Hepatocyte (in vitro differentiated cells): ENCODE measurements around the gene PMS1. TPM values are rescaled to one million over a fixed set of nuclear protein-coding genes. Genes with fewer than 3 reads are reported as not detected.

Experiments
- DNase-seq: peaks from one replicate; pipeline ENCODE4 v3.0.0-alpha.2; 2016; ENCODE audit warnings: low spot score
- H2AFZ ChIP-seq: fragments of 200-600 bp; sonication (generic); 2 replicates; pipeline ENCODE4 v1.6.0; 2016; ENCODE audit warnings: antibody characterized with exemption, mild to moderate bottlenecking
- H3K27ac ChIP-seq: fragments of 200-600 bp; sonication (generic); 2 replicates; pipeline ENCODE4 v1.5.1; 2016; ENCODE audit warnings: mild to moderate bottlenecking
- H3K27me3 ChIP-seq: fragments of 200-600 bp; sonication (generic); 2 replicates; pipeline ENCODE4 v1.6.1; 2016
- H3K36me3 ChIP-seq: fragments of 200-600 bp; sonication (generic); replicated peaks from 2 replicates; pipeline ENCODE4 v1.5.1; 2016; ENCODE audit warnings: low read depth; ENCODE audit not compliant: insufficient read depth
- H3K4me1 ChIP-seq: fragments of 200-600 bp; sonication (generic); 2 replicates; pipeline ENCODE4 v1.5.1; 2016; ENCODE audit warnings: mild to moderate bottlenecking, moderate library complexity; ENCODE audit not compliant: insufficient read depth
- H3K4me2 ChIP-seq: fragments of 200-600 bp; sonication (generic); 2 replicates; pipeline ENCODE4 v1.6.0; 2016
- H3K4me3 ChIP-seq: fragments of 200-600 bp; sonication (generic); 2 replicates; pipeline ENCODE4 v1.5.1; 2016; ENCODE audit warnings: mild to moderate bottlenecking
- H3K79me2 ChIP-seq: fragments of 200-600 bp; sonication (generic); 2 replicates; pipeline ENCODE4 v1.6.0; 2017; ENCODE audit warnings: mild to moderate bottlenecking
- H3K9me2 ChIP-seq: fragments of 200-600 bp; sonication (generic); replicated peaks from 2 replicates; pipeline ENCODE4 v1.6.0; 2017; ENCODE audit warnings: mild to moderate bottlenecking; ENCODE audit not compliant: insufficient read depth
- H3K9me3 ChIP-seq: fragments of 200-600 bp; sonication (generic); 2 replicates; pipeline ENCODE4 v1.5.1; 2016; ENCODE audit warnings: low read depth, mild to moderate bottlenecking
- H4K20me1 ChIP-seq: fragments of 200-600 bp; sonication (generic); 2 replicates; pipeline ENCODE4 v1.6.0; 2016; ENCODE audit warnings: mild to moderate bottlenecking; ENCODE audit not compliant: insufficient read depth, poor library complexity, severe bottlenecking
- EZH2 ChIP-seq: fragments of 200-600 bp; sonication (generic); IDR thresholded peaks from 2 replicates; pipeline ENCODE4 v1.6.1; 2016; ENCODE audit warnings: antibody characterized with exemption, mild to moderate bottlenecking, borderline replicate concordance
- EZH2phosphoT487 ChIP-seq: fragments of 200-600 bp; sonication (generic); IDR thresholded peaks from one replicate; pipeline ENCODE4 v1.6.1; 2018; ENCODE audit warnings: antibody characterized with exemption, mild to moderate bottlenecking, low read depth, moderate library complexity; ENCODE audit not compliant: unreplicated experiment, severe bottlenecking
- WGBS: methylation state at CpG from one replicate; pipeline ENCODE4 v1.1.6; 2016; ENCODE audit warnings: low lambda C conversion rate; ENCODE audit errors: missing lambda C conversion rate; 5-methylcytosine and 5-hydroxymethylcytosine counted together
- polyA plus RNA-seq: library from polyadenylated mRNA; unstranded; fragments of >200 nt; fragmentation: Nextera tagmentation; extraction: Ambion mirVana; gene quantifications from 2 replicates; pipeline ENCODE4 v1.2.1, GENCODE V29; 2016
- total RNA-seq: library from RNA; depleted of rRNA; stranded (reverse); fragments of >200 nt; gene quantifications from 2 replicates; pipeline ENCODE4 v1.2.3, GENCODE V29; 2014
- TF ChIP-seq, protein P1 (sequence below): fragments of 200-600 bp; sonication (generic); IDR thresholded peaks from 2 replicates; pipeline ENCODE4 v1.5.1; 2016; ENCODE audit warnings: antibody characterized with exemption, mild to moderate bottlenecking; ENCODE audit not compliant: poor library complexity

Gene PMS1
- total and polyA plus RNA-seq, 2 experiments from 2014 or later: 13.1 to 14.6 TPM

DNA sequence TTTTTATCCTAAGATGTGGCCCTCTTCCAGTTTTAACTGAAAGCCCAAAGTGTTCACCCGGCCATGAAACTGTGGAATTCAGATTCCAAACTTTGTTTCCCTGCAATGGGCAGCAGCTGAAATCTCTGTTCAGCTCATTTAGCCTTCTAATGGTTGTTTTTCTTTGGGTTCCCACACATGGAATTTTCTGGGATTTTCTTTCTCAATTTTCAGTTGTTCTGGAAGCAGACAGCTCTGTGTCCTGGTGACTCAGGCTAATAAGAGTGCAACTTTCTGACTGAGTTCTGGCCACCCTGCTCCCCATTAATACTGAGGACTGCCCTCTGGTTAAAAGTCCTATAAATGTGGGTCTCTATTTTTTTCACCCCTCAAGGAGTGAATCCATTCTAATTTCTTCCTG, 78.5 kb downstream of the PMS1 start:
- no peaks in the 10 kb centered on the region for H3K27me3 ChIP-seq
- no peaks in the 10 kb centered on the region for H3K4me1 ChIP-seq
- H3K79me2 ChIP-seq: no peaks in the 10 kb centered on the region
- H3K27ac ChIP-seq: no peak overlapping the region
- DNase-seq: no peak
- no peak overlapping the region for H3K4me2 ChIP-seq
- H4K20me1 ChIP-seq: no peaks in the 10 kb centered on the region
- no peak overlapping the region for H3K4me3 ChIP-seq
- no peaks in the 10 kb centered on the region for H3K9me2 ChIP-seq
- WGBS: 100% methylated on average over 1 of the region's 1 CpG
- no peaks in the 10 kb centered on the region for H3K9me3 ChIP-seq
- TF ChIP-seq, protein P1, sequence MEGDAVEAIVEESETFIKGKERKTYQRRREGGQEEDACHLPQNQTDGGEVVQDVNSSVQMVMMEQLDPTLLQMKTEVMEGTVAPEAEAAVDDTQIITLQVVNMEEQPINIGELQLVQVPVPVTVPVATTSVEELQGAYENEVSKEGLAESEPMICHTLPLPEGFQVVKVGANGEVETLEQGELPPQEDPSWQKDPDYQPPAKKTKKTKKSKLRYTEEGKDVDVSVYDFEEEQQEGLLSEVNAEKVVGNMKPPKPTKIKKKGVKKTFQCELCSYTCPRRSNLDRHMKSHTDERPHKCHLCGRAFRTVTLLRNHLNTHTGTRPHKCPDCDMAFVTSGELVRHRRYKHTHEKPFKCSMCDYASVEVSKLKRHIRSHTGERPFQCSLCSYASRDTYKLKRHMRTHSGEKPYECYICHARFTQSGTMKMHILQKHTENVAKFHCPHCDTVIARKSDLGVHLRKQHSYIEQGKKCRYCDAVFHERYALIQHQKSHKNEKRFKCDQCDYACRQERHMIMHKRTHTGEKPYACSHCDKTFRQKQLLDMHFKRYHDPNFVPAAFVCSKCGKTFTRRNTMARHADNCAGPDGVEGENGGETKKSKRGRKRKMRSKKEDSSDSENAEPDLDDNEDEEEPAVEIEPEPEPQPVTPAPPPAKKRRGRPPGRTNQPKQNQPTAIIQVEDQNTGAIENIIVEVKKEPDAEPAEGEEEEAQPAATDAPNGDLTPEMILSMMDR: no peak
- TF ChIP-seq EZH2 (no peak), EZH2phosphoT487 (no peak)
- H3K36me3 ChIP-seq: no peaks in the 10 kb centered on the region
- no peak overlapping the region for H2AFZ ChIP-seq

- Histone ChIP-seq H3K4me1 (no peaks in the 10 kb centered on the region), H3K9me3 (no peaks in the 10 kb centered on the region), H3K4me2 (no peak overlapping the region), H3K27ac (no peak overlapping the region), H3K4me3 (no peak overlapping the region), H3K27me3 (no peaks in the 10 kb centered on the region), H3K9me2 (no peaks in the 10 kb centered on the region), H3K36me3 (no peaks in the 10 kb centered on the region), H4K20me1 (no peaks in the 10 kb centered on the region), H2AFZ (no peak overlapping the region), H3K79me2 (no peaks in the 10 kb centered on the region)
- WGBS: 93% methylated on average over 1 of the region's 1 CpG
- TF ChIP-seq EZH2 (no peak), EZH2phosphoT487 (no peak)
- TF ChIP-seq, protein P1: no peak
- DNase-seq: no peak
Measured at GRCh38 chr2:189865826-189866225, 81.6 kb downstream of the PMS1 start.

GRCh38 chr2:189866296-189866695, 82.0 kb downstream of the PMS1 start:
- no peaks in the 10 kb centered on the region for H3K9me2 ChIP-seq
- no peak for DNase-seq
- H3K4me2 ChIP-seq: no peak overlapping the region
- H4K20me1 ChIP-seq: no peaks in the 10 kb centered on the region
- H3K4me1 ChIP-seq: no peaks in the 10 kb centered on the region
- H3K27ac ChIP-seq: no peak overlapping the region
- H3K4me3 ChIP-seq: no peak overlapping the region
- H3K27me3 ChIP-seq: no peaks in the 10 kb centered on the region
- no peak overlapping the region for H2AFZ ChIP-seq
- no peaks in the 10 kb centered on the region for H3K36me3 ChIP-seq
- TF ChIP-seq EZH2phosphoT487: no peak
- TF ChIP-seq, protein P1: no peak
- TF ChIP-seq EZH2: no peak
- H3K79me2 ChIP-seq: no peaks in the 10 kb centered on the region
- 93% methylated on average over 1 of the region's 1 CpG for WGBS
- no peaks in the 10 kb centered on the region for H3K9me3 ChIP-seq

DNA sequence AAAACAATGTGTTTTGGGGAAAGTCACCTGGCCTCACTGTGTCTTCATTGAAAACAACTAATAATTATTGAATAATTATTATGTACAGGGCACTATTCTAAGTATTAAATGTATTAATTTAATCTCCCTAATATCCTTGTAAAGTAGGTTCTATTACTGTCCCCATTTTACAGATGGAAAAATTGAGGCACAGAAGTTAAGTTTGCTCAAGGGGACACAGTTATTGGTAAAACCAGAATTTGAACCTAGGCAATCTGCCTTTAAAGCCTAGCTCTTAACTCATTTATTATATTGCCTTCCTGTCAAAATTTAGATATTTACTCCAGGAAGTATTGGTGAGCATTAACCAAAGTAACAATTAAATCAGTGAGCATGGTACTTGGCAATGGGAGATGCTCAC, 84.6 kb downstream of the PMS1 start:
- Histone ChIP-seq H3K4me2 (no peak overlapping the region), H4K20me1 (no peaks in the 10 kb centered on the region), H3K4me3 (no peak overlapping the region), H3K9me3 (no peaks in the 10 kb centered on the region), H3K36me3 (no peaks in the 10 kb centered on the region), H3K4me1 (no peaks in the 10 kb centered on the region), H3K27me3 (no peaks in the 10 kb centered on the region), H3K9me2 (no peaks in the 10 kb centered on the region), H2AFZ (no peak overlapping the region), H3K27ac (no peak overlapping the region), H3K79me2 (no peaks in the 10 kb centered on the region)
- TF ChIP-seq EZH2 (no peak), EZH2phosphoT487 (no peak)
- TF ChIP-seq, protein P1: no peak
- no peak for DNase-seq
